ENCODE data around the gene VLDLR.

VLDLR gene

GRCh38 chr9:2595973-2596372 lies 25.6 kb upstream of the VLDLR start:
- DNase-seq (ENCODE audit: low read depth) = no peak
- H3K4me3 ChIP-seq (ENCODE audit: control insufficient read depth, low read depth, low read length) = no peak overlapping the region
- TF ChIP-seq, protein P1, sequence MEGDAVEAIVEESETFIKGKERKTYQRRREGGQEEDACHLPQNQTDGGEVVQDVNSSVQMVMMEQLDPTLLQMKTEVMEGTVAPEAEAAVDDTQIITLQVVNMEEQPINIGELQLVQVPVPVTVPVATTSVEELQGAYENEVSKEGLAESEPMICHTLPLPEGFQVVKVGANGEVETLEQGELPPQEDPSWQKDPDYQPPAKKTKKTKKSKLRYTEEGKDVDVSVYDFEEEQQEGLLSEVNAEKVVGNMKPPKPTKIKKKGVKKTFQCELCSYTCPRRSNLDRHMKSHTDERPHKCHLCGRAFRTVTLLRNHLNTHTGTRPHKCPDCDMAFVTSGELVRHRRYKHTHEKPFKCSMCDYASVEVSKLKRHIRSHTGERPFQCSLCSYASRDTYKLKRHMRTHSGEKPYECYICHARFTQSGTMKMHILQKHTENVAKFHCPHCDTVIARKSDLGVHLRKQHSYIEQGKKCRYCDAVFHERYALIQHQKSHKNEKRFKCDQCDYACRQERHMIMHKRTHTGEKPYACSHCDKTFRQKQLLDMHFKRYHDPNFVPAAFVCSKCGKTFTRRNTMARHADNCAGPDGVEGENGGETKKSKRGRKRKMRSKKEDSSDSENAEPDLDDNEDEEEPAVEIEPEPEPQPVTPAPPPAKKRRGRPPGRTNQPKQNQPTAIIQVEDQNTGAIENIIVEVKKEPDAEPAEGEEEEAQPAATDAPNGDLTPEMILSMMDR (conservative IDR thresholded peaks at IDR 0.05; ENCODE audit: control insufficient read depth, insufficient read depth, low read depth, low read length) = no peak

DNA sequence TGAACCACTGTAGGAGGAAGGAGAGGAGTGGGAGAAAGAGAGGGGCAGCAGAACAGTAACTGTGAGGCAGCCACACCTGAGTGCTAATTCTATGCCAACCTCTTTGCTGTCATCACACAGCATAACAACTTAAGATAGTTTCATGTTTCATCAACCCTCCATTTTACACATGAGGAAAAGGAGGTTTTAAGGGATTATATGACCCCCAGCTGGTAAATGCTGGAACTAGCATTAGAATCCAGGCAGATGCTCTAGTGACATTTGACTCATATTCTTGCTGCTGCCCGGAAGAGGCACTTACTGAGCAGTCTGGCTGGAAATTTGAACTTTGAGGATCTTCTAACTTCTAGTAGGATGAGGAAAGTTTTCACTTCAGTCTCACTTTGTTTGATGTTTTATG lies 24.1 kb upstream of the VLDLR start:
- DNase-seq (ENCODE audit: low read depth) = peak; percentile 11
- TF ChIP-seq, protein P1 (conservative IDR thresholded peaks at IDR 0.05; ENCODE audit: control insufficient read depth, insufficient read depth, low read depth, low read length) = no peak
- no peak overlapping the region for H3K4me3 ChIP-seq (ENCODE audit: control insufficient read depth, low read depth, low read length)

GRCh38 chr9:2599896-2600295 lies 21.7 kb upstream of the VLDLR start:
- TF ChIP-seq, protein P1 (conservative IDR thresholded peaks at IDR 0.05; ENCODE audit: control insufficient read depth, insufficient read depth, low read depth, low read length) = no peak
- H3K4me3 ChIP-seq (ENCODE audit: control insufficient read depth, low read depth, low read length) = no peak overlapping the region
- DNase-seq (ENCODE audit: low read depth) = no peak

DNA sequence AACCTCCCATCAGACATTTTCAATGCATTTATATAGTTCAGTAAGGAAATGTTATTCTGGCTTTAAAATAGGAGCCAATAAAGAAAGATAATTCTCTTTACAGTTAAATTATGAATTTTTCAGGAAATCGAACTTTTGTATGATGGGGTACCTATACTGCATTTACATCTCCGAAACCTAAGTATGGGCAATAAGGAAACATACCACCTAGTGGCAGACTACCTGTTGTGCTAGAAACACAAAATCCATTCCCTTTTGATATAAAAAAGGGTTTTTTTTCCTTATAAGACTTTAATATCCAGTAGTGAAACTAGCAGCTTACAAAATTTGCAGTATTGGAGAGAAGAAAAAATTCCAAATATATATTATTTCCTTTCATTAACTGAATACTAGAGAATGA lies 21.3 kb upstream of the VLDLR start:
- TF ChIP-seq, protein P1 (conservative IDR thresholded peaks at IDR 0.05; ENCODE audit: control insufficient read depth, insufficient read depth, low read depth, low read length) = peak; percentile 20
- DNase-seq (ENCODE audit: low read depth) = no peak
- no peak overlapping the region for H3K4me3 ChIP-seq (ENCODE audit: control insufficient read depth, low read depth, low read length)

GRCh38 chr9:2601785-2602378 lies 19.7 kb upstream of the VLDLR start:
- DNase-seq (ENCODE audit: low read depth) = no peak
- TF ChIP-seq, protein P1 (conservative IDR thresholded peaks at IDR 0.05; ENCODE audit: control insufficient read depth, insufficient read depth, low read depth, low read length) = no peak
- H3K4me3 ChIP-seq (ENCODE audit: control insufficient read depth, low read depth, low read length) = no peak overlapping the region

DNA sequence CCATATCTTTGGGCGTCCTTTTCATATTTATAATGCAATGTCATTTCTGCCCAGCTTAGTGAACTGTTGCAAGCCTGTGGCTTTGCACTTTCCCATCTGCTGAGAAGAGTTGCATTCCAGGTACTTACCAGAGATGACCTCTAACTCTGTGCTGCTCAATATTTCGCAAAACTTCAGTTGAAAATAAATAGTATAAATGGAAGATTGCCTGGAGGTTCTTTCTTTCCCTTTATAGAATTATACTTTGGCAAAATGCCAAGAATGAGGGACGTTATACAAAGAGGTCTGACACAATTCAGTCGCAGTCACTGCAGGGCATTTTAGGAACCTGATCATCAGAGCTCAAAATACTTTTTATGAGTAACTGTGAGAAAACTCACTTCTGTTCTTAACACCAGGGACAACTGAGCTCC lies 18.9 kb upstream of the VLDLR start:
- H3K4me3 ChIP-seq (ENCODE audit: control insufficient read depth, low read depth, low read length) = no peak overlapping the region
- DNase-seq (ENCODE audit: low read depth) = no peak
- TF ChIP-seq, protein P1 (conservative IDR thresholded peaks at IDR 0.05; ENCODE audit: control insufficient read depth, insufficient read depth, low read depth, low read length) = no peak

GRCh38 chr9:2603621-2604020 lies 18.0 kb upstream of the VLDLR start:
- no peak for DNase-seq (ENCODE audit: low read depth)
- no peak overlapping the region for H3K4me3 ChIP-seq (ENCODE audit: control insufficient read depth, low read depth, low read length)
- TF ChIP-seq, protein P1 (conservative IDR thresholded peaks at IDR 0.05; ENCODE audit: control insufficient read depth, insufficient read depth, low read depth, low read length) = no peak

All from fibroblast of mammary gland (primary cell).